ENCODE data around the gene PSMB3. TPM values are rescaled to one million over a fixed set of nuclear protein-coding genes. Genes with fewer than 3 reads are reported as not detected.
A peak's percentile ranks its signal among the peaks of the same experiment; 100 is the strongest.

The PSMB3 gene
- total RNA-seq, 1 experiment from 2014 or later = 273 TPM

- TF ChIP-seq, protein P1, sequence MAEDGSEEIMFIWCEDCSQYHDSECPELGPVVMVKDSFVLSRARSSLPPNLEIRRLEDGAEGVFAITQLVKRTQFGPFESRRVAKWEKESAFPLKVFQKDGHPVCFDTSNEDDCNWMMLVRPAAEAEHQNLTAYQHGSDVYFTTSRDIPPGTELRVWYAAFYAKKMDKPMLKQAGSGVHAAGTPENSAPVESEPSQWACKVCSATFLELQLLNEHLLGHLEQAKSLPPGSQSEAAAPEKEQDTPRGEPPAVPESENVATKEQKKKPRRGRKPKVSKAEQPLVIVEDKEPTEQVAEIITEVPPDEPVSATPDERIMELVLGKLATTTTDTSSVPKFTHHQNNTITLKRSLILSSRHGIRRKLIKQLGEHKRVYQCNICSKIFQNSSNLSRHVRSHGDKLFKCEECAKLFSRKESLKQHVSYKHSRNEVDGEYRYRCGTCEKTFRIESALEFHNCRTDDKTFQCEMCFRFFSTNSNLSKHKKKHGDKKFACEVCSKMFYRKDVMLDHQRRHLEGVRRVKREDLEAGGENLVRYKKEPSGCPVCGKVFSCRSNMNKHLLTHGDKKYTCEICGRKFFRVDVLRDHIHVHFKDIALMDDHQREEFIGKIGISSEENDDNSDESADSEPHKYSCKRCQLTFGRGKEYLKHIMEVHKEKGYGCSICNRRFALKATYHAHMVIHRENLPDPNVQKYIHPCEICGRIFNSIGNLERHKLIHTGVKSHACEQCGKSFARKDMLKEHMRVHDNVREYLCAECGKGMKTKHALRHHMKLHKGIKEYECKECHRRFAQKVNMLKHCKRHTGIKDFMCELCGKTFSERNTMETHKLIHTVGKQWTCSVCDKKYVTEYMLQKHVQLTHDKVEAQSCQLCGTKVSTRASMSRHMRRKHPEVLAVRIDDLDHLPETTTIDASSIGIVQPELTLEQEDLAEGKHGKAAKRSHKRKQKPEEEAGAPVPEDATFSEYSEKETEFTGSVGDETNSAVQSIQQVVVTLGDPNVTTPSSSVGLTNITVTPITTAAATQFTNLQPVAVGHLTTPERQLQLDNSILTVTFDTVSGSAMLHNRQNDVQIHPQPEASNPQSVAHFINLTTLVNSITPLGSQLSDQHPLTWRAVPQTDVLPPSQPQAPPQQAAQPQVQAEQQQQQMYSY (CRISPR knock-in tag; IDR thresholded peaks at IDR 0.05) = no peak
- TF ChIP-seq HMGXB4 (CRISPR knock-in tag; IDR thresholded peaks at IDR 0.05) = peak; percentile 88; the same call in 1 of the 2 replicates
- no peak for TF ChIP-seq SMAD3 (CRISPR knock-in tag; IDR thresholded peaks at IDR 0.05; ENCODE audit: borderline replicate concordance)
- TF ChIP-seq, protein P2, sequence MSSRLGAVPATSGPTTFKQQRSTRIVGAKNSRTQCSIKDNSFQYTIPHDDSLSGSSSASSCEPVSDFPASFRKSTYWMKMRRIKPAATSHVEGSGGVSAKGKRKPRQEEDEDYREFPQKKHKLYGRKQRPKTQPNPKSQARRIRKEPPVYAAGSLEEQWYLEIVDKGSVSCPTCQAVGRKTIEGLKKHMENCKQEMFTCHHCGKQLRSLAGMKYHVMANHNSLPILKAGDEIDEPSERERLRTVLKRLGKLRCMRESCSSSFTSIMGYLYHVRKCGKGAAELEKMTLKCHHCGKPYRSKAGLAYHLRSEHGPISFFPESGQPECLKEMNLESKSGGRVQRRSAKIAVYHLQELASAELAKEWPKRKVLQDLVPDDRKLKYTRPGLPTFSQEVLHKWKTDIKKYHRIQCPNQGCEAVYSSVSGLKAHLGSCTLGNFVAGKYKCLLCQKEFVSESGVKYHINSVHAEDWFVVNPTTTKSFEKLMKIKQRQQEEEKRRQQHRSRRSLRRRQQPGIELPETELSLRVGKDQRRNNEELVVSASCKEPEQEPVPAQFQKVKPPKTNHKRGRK (CRISPR knock-in tag; IDR thresholded peaks at IDR 0.05; ENCODE audit: borderline replicate concordance) = no peak
- no peak for TF ChIP-seq ZBTB21 (CRISPR knock-in tag; IDR thresholded peaks at IDR 0.05; ENCODE audit: borderline replicate concordance)
- TF ChIP-seq CTCF (IDR thresholded peaks at IDR 0.05) = peak; percentile 55; the same call in 1 of the 2 replicates
- 0 out of 2 replicates have a peak, but pooled peaks have one; percentile 6 for TF ChIP-seq PRRX2 (CRISPR knock-in tag; IDR thresholded peaks at IDR 0.05)
- TF ChIP-seq GTF2I (CRISPR knock-in tag; conservative IDR thresholded peaks at IDR 0.05) = no peak
- TF ChIP-seq, protein P3, sequence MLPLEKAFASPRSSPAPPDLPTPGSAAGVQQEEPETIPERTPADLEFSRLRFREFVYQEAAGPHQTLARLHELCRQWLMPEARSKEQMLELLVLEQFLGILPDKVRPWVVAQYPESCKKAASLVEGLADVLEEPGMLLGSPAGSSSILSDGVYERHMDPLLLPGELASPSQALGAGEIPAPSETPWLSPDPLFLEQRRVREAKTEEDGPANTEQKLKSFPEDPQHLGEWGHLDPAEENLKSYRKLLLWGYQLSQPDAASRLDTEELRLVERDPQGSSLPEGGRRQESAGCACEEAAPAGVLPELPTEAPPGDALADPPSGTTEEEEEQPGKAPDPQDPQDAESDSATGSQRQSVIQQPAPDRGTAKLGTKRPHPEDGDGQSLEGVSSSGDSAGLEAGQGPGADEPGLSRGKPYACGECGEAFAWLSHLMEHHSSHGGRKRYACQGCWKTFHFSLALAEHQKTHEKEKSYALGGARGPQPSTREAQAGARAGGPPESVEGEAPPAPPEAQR (CRISPR knock-in tag; IDR thresholded peaks at IDR 0.05) = no peak
- no peak for TF ChIP-seq IRF2 (CRISPR knock-in tag; IDR thresholded peaks at IDR 0.05; ENCODE audit: borderline replicate concordance, low read depth)
- peak; percentile 21; the same call in 1 of the 2 replicates for TF ChIP-seq E2F5 (CRISPR knock-in tag; IDR thresholded peaks at IDR 0.05)
- no peak for TF ChIP-seq SOX15 (CRISPR knock-in tag; IDR thresholded peaks at IDR 0.05)
- no peak for TF ChIP-seq TEAD4 (CRISPR knock-in tag; IDR thresholded peaks at IDR 0.05)
- TF ChIP-seq, protein P4, sequence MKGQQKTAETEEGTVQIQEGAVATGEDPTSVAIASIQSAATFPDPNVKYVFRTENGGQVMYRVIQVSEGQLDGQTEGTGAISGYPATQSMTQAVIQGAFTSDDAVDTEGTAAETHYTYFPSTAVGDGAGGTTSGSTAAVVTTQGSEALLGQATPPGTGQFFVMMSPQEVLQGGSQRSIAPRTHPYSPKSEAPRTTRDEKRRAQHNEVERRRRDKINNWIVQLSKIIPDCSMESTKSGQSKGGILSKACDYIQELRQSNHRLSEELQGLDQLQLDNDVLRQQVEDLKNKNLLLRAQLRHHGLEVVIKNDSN (CRISPR knock-in tag; IDR thresholded peaks at IDR 0.05) = no peak
- no peak for TF ChIP-seq ZNF219 (CRISPR knock-in tag; IDR thresholded peaks at IDR 0.05; ENCODE audit: borderline replicate concordance)
- TF ChIP-seq JAZF1 (CRISPR knock-in tag; IDR thresholded peaks at IDR 0.05) = no peak
- peak; percentile 46; the same call in 1 of the 2 replicates for TF ChIP-seq CREM (CRISPR knock-in tag; IDR thresholded peaks at IDR 0.05)
- no peak for TF ChIP-seq MYBL2 (CRISPR knock-in tag; IDR thresholded peaks at IDR 0.05)
- TF ChIP-seq FOXP1 (CRISPR knock-in tag; IDR thresholded peaks at IDR 0.05; ENCODE audit: borderline replicate concordance) = no peak
- no peak for TF ChIP-seq GRHL2 (CRISPR knock-in tag; IDR thresholded peaks at IDR 0.05; ENCODE audit: insufficient replicate concordance, severe bottlenecking)
- TF ChIP-seq TCF7 (CRISPR knock-in tag; IDR thresholded peaks at IDR 0.05; ENCODE audit: low read depth) = no peak
- no peak for TF ChIP-seq CREB1 (CRISPR knock-in tag; IDR thresholded peaks at IDR 0.05)
- TF ChIP-seq OVOL2 (CRISPR knock-in tag; IDR thresholded peaks at IDR 0.05; ENCODE audit: borderline replicate concordance) = no peak
- TF ChIP-seq SP1 (CRISPR knock-in tag; conservative IDR thresholded peaks at IDR 0.05) = peak; percentile 83
- no peak for TF ChIP-seq GABPB1 (CRISPR knock-in tag; IDR thresholded peaks at IDR 0.05)
- TF ChIP-seq KAT7 (CRISPR knock-in tag; IDR thresholded peaks at IDR 0.05; ENCODE audit: borderline replicate concordance) = 0 out of 2 replicates have a peak, but pooled peaks have one; percentile 81
Measured at GRCh38 chr17:38729886-38730525, 22.5 kb upstream of the PSMB3 start, which contains the start of gene CISD3 (continued).

Data from WTC11 (cell line).